Measurements from ENCODE around the gene JAZF1.
A peak's percentile ranks its signal among the peaks of the same experiment; 100 is the strongest.

JAZF1 gene

DNA sequence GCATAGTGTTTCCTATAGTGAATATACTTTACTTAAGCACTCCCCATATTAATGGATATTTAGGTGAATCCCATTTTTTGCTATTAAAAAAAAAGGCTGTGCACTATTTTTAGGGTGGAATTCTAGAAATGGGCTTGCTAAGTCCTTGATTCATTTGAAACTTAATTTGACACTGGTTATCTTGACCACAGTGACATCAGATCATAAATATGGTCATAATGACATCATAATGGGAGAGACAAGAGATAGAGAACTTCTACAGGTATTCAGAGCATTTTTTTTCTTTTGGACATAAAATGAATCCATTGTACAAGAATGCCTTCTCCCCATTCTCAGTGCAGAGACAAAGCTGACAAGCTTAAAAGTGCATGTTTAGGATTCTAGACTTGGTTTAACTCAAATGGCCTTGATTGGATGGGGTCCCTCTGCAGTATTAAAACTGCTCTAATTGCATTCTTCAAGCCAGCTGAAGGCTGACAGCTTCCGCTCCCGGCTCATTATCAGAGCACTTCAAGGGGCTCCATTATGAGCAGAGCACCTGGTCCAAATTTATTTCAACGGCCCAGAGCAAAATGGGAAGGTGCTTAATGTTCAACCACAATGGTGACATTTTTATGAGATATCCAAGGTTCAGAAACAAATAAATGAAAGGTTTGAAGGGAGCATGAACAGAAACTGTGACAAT is 104.8 kb downstream of the JAZF1 start:
- no peak for DNase-seq (ENCODE audit: low spot score)

DNA sequence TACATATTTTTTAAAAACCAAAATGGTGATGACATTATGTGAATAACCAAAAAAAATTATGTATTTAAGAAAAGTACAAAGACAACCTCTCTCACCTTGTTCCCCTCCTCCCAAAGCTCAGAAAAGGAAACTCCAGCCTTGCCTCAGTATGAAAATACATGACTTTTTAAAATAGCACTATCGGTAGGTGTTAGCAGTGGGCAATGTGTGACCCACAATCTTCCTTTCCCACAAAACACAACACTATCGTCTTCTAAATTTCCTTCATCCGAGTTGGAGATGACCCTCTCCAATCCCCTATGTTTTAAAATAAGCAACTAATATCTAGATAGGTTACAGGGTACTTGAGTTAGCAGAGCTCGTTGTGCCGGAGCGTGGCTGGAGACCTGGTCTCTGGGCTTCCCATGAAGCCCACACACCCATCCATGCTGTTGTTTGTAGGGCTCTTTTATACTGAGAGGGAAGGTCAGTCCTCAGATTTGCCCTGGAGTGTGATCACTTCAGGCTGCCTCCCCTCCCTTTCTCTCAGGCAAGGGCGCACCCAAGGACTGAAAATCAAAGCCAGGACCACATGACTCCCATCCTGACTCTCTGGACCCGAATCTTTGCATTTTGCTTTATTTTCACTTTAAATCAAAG is 107.6 kb downstream of the JAZF1 start:
- DNase-seq (ENCODE audit: low spot score) = no peak

DNA sequence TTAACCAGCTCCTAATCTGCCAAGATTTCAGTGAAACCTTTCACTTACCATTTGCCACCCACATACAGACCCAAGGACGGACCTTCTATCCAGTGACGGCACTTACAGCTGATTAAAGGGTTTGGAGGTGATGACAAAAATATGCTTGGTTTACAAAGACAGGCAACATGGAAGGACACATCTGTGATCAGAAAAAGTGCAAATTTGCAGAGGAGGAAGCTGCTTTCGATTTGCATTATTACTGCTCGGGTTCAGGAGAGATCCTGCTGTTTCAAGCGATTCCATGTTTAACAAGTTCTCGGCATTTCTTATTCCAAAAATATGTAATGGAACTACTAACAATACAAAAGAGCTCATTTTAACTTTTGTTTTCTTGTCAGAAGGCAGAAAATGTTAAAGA is 109.0 kb downstream of the JAZF1 start:
- no peak for DNase-seq (ENCODE audit: low spot score)

DNA sequence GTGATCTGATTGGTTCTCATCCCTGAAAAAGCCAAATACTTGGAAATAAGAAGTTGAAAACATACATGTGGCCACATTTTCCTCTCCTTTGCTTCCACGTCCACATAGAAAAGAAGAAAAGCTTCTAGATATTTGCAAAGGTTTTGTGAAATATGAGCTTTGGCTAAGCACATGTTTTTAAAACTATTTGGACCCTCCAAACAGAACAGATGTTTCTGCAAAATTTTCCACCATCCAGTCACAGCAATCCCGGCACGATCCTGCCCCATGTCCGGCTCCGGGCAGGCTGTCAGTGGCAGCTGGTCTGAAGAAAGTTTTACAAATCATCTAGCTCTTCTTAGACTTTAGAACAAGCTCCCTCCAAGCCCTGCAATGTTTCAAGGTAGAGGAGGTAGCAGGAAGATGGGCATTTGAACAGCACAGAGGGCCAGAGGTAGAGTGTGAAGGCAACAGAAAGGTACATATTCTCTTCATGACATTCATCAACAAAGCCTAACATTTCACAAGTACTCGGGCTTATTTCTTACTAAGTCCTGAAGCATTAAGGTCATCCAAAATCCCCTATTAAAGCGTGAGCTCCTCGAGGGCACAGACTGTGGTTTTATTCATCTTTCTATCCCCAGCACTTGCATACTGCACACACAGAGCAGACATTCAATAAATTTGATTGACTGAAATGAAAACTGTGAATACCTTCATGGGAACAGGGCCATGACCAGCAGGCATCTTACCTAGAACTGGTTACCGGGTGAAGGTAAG is 110.1 kb downstream of the JAZF1 start:
- no peak for DNase-seq (ENCODE audit: low spot score)

DNA sequence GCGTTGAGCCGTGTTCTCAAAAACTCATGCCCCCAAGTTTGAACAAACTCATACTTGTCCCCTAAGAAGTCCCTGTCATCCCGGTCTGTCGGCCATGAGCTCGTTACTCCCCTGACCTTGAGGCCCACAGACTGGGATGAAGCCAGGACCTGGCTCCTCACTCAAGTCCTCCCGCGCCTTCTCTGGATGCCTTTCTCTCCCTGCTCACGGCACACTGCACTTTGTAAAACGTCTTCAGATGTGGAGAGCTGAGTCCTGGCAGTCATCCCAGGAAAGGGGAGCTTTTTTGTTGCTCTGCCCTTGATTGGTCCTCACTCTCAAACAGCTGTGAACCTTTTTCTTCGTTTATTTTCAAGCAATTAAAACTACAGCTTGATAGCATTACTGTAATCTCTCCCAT is 110.8 kb downstream of the JAZF1 start:
- no peak for DNase-seq (ENCODE audit: low spot score)

DNA sequence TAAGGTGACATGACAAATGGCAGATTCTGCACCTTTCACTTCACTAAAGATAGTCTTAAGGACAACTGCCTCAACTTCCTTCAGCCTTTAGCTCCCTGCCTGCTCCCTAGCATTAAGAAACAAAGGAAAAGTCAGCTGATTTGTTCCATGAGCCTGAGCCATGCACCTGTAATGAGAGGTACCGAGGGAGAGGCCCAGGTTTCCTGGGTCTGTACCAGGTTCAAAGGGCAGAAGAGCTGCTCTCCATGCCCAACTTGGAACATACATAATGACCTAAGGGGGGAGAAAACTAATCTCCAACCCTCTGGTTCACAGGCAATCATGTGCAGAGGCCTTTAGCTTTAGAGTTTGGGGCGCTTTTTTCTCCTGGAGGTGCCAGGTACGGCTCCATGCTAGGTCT is 111.2 kb downstream of the JAZF1 start:
- no peak for DNase-seq (ENCODE audit: low spot score)

DNA sequence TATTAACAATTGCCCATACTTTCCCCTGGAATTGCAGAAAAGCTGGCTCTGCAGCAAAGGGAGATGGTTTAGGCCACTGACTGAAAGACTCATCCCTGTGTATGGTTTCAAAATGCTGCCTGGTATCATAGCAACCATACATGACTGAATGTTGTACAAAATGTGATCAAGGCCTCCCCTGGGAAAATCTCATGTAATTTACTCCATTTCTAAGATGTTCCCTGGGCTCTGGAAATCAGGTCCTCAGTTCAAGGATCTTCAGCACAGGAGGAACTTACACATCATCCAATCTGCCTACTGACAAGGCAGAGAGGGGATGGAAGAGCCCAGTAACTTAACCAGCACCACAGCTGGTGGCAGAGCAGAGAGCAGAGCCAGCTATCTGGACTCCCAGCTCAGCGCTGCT is 111.8 kb downstream of the JAZF1 start:
- no peak for DNase-seq (ENCODE audit: low spot score)

DNA sequence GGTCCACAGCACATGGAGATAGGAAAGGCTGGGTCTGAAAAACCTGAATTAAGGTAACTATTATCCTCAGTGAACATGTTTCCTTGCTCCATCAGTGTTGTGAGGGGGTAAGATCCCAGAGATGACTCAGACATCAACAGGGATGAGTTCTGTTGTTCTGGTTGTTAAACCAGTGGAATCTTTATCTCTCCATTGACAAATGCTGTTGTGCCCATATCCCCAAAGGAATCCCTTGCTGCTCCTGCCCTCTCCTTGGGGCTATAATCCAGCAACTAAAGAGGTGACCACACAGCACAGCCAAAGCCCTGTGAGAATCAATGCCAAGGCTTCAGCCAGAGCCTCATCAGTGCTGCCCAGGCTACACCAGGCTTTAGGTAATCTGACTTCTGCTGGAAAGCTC is 113.4 kb downstream of the JAZF1 start:
- no peak for DNase-seq (ENCODE audit: low spot score)

DNA sequence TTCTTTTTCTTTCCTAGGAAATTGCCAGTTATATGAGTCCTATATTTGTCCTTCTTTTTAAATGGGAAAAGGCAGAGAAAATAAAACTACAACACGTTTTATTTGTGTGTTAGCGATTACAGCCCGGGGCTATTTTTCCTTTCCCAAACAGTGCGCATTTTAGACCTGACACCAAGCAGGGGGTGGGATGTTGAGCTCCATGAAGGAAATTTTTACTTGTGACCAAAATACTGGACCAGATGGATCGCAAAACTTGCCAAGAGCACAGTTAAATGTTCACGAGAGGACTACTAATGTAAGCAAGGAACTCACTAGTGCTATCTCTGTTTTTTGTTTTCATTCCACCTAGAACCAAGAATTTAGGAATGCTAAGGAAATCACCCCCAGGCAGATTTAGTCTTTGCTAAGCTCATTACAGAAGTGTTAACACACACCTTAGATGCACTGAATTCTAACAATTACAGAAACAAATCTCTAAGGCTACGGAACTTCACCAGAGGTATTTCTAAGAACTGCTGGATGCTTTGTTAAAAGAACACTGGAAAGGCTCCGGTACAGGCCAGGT is 114.8 kb downstream of the JAZF1 start:
- no peak for DNase-seq (ENCODE audit: low spot score)

DNA sequence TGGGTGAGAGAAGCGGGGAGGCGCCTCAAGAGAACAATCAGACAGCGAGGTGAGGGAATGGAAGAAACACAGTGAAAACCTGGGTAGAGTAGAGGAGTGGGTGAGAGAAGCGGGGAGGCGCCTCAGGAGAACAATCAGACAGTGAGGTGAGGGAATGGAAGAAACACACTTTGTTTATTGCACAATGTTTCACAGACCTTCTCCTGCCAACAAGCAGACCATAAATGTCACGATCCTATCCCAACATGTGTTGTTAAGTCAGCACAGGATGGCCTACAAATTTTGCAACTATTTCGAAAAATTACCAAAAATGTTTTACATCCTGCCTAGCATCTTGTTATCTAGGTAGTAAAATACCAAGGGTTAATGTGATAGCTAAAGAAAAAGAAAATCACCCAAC is 115.3 kb downstream of the JAZF1 start:
- DNase-seq (ENCODE audit: low spot score) = no peak

DNA sequence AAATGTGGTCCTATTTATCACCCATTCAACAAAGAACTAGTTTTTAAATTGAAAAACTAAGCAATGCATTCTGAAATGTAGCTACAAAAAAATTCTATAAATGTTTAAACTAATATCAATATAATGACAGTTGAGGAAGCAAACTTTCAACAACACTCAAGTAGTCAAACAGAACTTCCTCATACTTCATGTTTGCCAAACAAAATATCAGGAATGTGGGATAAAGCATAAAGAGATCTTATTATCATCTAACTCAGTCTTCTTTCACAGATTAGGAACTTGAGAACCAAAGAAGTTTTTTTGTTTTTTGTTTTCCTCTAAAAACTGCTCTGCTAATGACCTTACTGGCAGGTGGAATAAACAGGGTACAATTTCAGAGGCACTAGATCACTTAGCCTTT is 116.2 kb downstream of the JAZF1 start:
- no peak for DNase-seq (ENCODE audit: low spot score)

DNA sequence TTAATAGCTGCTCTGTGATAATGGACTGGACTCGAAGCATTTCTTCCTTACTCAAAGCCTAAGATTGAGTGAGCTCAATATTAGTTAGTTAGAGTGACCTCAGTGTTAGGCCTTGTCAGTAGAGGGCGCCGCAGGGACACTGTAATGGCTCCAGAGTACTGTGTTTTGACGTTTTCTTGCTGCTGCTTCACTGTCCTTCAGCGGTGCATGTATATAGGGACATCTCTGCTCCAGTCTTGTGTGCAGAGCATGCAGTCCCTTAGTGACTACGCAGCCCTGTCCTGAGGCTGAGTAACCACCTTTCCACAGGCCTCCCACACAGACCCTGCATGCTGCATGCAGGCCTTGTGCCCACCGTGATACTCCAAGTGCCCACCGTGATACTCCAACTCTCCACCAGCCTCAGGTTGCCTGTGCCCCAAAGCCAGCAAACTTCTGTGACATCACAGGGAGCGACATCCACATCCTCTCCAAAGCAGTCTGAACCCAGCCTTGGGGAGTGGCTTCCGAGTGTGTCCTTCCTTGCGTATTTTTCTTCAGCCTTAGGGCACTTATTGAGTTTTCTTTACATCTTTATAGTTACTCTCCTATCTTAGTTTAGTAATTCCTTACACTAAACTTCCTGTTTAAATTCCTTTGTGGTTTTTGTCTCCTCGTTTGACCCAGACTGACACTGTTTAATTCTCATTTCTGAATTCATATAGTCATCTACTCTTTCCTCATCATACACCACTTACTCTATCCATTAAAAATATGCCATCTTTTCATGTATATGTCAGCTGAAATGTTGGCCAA is 118.2 kb downstream of the JAZF1 start:
- peak; percentile 74 for DNase-seq (ENCODE audit: low spot score)

DNA sequence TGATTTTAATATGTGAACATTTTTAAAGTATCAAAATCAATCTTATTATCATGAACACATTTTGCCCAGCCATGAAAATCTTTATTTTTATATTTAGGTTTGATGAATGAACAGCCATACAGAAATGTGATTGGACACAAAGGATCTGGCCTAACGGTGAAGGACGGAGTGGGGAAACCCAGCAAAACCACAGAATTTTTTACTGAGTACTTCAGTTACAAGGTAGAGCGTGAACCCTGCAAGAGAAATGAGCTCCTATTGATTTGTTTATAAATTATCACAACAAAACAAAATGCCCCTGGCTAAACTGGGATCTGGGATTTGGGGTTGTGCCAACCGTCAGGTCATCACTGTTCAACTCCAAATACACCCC is 118.8 kb downstream of the JAZF1 start:
- DNase-seq (ENCODE audit: low spot score) = no peak

DNA sequence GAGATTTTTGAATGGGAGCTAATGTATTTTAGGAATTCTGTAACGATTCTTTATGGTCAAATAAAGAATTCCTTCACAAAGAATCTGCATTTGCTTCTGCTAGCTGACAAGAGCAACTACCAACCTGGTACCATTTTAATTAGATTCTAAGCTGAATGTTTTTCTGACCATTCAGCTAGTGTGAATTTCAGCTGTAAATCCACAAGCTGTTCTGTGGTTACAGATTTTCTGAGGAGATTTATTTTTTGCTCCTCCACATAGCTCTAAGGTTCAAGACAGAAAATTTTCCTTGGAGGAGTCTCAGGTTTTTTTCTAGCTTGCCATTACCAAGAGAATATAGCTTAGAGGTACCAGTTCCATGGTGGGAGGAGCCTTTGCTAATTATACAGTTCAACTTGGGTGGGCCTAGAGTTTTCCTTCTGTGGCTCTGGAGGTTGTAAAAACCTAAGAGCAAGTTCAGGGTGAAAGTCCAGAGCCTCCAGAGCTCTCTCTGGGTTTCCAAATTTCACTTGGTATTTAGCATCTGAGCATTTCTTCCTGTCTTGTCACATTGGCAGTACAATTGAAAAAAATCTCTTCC is 120.1 kb downstream of the JAZF1 start:
- no peak for DNase-seq (ENCODE audit: low spot score)

DNA sequence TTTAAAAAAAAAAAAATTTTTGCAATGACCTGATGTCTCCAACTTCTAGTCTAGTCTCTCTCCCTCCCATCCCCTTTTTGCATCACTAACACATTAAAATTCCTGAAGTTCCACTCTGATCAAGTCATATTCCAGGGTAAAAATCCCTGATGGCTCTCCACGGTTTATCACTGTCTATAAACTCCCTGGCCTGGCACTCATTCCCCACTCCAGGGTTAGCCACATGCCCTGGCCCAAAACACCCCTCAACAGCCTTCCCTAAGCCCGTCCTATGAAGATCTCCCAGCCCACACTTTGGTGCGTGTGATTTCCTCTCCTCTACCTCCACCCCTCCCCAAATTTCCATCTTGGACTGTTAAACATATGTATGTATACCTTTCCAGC is 125.4 kb downstream of the JAZF1 start:
- DNase-seq (ENCODE audit: low spot score) = no peak

DNA sequence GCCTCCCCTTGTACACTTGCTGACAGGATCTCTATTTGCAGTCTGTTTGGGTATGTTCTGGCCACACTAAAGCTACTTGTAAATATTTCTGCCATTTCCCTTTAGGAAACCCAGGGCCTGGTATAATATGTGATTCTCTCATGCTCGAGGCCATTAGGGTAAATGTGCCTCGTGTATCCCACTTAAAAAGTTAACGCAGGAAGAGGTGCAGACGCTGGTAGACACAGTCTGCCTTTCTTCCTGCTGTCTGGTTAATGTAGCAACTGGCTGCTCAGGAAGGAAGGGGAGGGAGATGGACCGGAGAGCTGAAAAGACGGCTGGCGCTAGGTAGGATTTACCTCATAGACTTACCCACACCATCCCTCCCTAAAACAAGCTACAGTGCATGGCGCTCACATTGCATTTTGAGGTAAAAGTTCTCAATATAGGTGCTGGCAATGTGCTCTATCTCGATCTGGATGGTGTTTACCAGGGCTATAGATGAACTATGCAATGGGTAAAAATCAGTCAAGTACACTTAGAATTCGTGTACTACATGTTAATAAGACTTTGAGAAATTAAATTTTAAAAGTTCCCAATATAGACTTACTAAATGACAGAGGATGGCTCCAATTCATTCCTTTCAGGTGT is 125.9 kb downstream of the JAZF1 start:
- DNase-seq (ENCODE audit: low spot score) = no peak

DNA sequence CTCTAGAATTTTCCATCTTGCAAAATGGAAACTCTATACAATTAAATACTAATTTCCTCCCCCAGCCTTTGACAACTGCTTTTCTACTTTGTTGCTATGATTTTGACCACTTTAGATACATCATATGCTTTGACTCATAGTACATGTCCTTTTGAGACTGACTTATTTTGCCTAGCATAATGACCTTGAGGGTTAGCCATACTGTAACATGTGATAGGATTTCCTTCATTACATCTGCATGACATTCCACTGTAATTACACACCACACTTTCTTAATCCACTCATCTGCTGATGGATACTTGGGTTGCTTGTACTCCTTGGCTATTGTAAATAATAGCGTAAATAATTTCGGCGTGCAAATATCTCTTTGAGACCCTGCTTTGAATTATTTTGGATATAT is 127.7 kb downstream of the JAZF1 start:
- DNase-seq (ENCODE audit: low spot score) = no peak

DNA sequence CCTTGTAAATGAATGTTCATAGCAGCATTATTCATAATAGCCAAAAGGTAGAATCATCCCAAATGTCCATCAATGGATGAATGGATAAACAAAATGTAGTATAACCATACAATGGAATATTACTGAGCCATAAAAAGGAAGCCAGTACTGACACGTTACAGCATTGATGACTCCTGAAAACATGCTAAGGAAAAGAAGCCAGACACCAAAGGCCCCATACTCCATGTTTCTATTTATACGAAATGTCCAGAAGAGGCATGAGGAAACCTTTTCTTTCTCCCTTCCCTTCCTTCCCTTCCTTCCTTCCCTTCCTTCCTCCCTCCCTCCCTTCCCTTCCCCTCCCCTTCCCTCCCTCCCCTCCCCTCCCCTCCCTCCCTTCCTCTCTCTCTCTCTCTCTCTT is 131.9 kb downstream of the JAZF1 start:
- DNase-seq (ENCODE audit: low spot score) = no peak

DNA sequence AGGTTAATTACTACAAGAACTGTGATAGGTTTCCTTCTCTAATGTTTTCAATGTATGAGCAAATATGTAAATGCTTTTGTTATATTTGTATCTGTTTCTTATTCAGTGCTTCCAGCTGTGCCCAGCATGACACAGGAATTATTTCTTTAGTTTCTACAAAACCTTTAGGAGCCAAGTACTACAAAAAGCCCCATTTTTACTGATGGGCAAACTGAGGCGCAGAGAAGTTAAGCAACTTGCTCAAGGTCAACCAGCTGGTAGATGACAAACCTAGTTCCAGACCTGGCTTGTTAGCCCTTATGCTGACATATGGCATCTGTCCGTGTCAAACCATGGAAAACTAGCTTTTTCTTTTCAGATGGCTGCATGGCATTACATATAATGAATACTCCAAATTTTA is 134.6 kb downstream of the JAZF1 start:
- DNase-seq (ENCODE audit: low spot score) = no peak

DNA sequence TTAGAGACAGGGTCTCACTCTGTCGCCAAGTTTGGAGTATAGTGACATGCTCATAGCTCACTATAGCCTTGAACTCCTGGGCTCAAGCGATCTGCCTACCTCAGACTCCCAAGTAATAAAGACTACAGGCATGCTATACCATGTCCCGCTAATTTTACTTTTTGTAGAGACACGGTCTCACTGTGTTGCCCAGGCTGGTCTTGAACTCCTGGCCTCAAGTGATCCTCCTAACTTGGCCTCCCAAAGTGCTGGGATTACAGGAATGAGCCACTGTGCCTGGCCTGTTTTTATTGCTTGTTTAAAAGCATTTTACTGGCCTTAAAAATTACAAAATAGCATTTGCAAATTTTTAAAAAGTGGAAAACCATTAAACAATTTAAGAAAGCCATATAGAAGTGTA is 135.0 kb downstream of the JAZF1 start:
- DNase-seq (ENCODE audit: low spot score) = no peak

DNA sequence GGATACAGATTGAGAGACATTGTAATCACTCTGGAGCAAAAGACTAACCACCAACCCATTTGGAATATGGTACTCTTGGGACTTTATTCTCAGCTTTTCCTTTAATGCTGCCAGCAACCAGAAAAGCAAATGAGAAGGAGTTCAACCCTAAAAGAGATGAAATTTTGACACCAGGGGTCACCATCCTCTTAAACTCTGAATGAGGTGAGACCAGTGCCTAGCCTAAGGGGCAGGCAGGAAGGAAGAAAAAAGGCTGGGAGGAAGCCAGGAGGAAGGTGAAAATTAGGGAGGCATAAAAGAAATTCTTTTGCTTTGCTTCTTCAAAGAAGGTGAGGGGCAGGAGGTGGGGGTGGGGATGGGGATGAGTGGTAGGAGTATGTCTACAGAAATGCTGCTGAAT is 135.8 kb downstream of the JAZF1 start:
- no peak for DNase-seq (ENCODE audit: low spot score)

DNA sequence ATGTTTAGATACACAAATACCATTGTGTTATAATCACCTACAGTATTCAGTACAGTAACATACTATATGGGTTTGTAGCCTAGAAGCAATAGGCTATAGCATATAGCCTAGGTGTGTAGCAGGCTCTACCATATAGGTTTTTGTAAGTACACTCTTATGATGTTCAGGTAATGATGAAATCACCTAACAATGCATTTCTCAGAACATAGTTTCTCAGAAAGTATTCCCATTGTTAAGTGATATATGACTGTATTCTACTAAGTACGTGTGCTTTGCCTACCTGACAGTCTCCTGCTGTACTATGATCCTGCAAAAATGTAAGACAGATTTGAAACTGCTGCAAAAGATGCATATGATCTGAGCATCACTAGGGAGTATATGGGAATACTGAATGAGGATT is 137.9 kb downstream of the JAZF1 start:
- DNase-seq (ENCODE audit: low spot score) = no peak

Measured in iPS-NIHi11 (cell line).